OCI-M2 (cell line): ENCODE measurements around the gene ARHGAP4.
A peak's percentile ranks its signal among the peaks of the same experiment; 100 is the strongest.

Experiments used
- DNase-seq: peaks from one replicate; lab custom pipeline; 2025; ENCODE audit not compliant: unreplicated experiment; lab: John Stamatoyannopoulos, UW

Gene ARHGAP4

DNA sequence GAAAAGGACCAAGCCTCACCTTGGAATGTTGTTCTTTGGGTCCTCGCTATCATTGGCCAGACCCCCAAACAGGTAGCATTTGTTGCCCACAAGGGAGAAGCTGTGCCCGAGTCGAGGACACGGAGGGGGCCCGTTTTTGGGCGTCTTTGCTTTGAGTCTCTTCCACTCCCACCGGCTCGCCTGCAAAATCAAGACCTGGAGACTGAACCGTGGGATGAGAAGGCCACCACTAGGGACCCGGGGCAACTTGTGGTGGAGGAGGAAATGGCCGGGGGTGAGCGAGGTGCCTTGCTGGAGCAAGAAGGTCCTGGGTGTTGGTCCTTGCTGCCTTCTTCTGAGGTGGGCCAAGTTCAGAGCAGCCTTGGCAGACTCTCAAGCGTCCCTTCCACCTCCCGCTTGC lies 38.0 kb upstream of the ARHGAP4 start:
- no peak for DNase-seq

DNA sequence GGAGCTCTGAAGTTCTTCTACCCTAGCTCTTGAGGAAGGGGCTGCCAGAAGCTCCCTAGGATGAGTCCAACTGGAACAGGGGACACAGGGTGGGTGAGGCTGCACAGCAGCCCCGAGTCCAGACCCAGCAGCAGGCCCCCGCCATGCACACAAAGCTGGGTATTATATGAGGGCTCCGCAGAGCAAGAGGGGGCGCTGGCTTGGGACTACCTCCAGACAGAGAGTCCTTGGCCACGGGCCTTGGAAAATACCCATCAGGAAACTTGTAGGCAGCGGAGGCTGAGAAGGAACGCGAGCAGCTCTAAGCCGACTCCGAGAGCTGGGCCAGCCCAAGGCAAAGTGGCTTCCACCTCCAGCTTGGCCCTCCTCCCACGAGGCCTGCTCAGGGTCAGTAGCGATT lies 37.5 kb upstream of the ARHGAP4 start:
- DNase-seq = no peak

DNA sequence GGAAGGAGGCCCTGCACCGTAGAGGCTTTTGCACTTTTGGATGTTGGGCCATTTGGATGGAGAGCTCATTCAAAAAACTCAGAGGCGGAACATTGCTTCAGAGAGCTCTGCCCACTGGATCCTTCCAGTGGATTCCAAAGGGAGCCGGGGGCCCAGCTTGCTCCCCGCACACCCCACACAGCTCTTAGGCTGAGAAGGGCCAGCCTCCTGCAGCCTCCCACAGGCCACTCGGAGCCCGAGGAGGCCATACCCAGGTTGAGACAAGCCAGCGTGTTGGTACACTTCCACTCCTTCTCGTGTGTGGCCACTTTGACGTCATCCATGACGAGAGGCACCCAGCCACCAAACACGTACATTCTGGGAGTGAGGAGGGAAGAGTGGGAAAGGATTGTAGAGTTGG lies 35.2 kb upstream of the ARHGAP4 start:
- no peak for DNase-seq

DNA sequence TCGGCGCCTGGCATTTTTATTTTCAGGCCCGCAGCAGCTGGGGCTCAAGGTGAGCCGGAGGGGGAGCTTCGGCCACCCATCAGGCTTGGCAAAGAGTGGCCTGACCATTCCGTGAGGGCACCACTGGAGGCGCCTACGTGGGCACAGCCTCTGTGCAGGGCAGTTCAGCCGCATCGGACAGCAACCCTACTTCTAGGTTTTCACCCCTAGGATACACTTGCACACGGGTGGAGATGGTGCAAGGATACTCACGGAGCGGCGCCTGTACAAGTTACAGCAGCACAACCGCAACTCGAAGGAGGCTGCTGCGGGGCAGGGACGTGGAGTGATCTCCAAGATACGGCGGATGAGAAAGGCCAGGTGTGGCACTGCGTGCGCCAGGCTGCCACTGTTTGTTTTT lies 34.7 kb upstream of the ARHGAP4 start:
- no peak for DNase-seq

DNA sequence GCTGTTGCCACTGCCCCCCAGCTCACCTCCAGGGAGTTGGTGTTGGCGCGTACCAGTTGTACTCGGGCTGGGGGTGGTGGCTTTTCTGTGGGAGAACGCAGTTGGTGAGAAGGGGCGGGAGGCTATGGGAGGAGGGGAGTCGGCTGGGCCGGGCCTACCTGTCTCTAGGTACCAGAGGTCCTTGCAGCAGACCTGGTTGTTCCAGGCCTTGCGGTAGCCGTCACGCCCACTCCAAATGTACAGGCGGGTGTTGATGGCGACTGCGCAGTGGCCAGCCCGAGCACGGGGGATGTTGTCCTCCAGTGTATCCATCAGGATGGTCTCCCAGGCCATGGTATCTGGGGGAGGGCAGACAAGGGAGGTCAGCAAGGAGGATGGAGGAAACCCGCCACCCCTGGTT lies 34.0 kb upstream of the ARHGAP4 start:
- DNase-seq = no peak

DNA sequence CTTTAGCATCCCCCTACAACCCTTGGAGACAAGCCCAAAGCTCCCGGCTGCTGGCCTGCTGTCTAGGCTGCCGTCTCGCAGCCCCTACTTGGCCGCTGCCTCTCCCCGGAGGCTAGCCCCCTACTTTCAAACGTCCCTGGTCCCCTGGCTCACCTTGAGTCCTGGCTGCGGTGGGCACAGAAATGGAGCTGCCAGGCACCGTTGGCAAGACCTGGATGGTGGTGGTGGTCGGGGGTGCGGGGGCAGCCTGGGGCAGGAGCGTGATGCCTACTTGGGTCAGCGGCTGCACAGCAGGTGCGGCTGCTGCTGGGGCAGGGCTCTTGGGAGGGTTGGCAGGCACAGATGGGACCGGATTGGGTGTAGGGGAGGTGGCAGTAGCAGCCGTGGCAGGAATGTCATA lies 33.6 kb upstream of the ARHGAP4 start:
- DNase-seq = no peak

DNA sequence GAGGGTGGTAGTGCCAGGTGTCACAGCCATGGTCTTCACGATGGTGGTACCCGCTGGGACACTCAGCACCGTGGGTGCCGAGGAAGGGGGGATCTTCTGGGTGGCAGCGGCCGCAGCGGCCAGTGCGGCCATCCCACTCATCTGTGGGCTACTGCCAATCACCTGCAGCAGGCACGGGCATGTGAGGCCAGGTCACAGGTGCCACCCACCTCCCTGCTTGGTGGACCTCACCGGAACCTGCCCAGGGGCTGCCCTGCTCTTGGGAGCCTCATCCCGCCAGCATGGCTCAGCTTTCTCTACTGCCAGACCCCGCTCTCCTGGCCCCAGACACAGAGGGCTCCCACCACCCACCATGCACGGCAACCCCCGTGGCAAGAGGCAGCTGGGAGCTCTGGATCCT lies 32.5 kb upstream of the ARHGAP4 start:
- no peak for DNase-seq

DNA sequence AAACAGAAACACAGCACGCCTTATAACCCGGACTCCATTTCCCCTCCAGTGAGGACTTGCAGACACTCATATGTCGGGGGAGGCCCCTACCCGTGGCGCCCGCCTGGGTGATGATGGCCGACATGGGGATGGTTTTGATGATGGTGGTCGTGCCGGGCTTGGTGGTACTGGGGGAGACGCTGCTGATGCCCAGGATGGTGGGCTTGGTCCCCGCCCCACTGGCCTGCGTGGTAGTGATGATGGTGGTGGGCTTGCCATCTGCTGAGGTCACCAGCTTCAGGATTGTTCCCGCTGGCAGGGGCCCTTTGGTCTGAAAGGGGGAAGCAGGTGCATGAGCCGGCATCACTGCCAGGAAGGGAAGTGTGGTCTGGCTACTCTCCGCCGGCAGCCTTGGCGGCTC lies 31.2 kb upstream of the ARHGAP4 start:
- no peak for DNase-seq

DNA sequence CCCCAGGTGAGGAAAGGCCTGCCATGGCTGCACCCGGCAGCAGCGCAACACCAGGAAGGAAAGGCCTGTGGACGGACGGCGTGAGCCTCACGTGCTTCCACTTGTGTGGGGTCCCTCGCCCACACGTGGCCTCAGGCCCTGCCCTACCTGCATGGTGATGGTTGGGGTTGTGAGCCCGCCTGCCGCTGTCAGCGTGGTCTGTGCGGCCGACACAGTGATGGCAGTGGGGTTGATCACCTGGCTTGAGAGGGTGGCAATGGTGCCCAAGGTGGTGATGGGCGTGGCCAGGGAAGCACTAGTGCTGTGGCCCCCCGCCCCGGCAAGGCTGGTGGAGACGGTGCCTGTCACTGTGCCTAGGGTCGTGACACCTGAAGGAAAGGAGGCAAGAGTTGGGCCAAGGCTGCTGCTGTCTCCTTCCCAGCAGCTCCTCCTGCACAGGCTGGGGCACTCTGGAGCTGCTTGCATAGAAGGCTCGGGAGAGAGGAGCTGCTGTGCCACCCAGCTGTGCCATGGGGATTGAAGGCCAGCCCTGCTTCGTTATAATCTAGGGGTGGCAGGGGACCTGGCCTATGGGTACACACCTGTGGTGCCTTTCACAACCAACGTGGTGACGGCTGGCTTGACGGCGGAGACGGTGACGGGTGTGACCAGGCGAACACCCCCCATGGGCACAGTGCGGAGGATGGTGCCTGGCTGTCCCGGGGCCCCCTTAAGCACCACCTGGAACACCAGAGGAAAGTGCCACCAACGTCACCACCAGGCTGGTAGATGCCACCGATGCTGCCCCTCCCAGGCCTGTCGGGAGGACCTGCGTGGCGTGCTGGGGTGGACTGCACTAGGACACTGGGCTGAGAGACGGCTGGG lies 30.2 kb upstream of the ARHGAP4 start:
- DNase-seq = no peak

DNA sequence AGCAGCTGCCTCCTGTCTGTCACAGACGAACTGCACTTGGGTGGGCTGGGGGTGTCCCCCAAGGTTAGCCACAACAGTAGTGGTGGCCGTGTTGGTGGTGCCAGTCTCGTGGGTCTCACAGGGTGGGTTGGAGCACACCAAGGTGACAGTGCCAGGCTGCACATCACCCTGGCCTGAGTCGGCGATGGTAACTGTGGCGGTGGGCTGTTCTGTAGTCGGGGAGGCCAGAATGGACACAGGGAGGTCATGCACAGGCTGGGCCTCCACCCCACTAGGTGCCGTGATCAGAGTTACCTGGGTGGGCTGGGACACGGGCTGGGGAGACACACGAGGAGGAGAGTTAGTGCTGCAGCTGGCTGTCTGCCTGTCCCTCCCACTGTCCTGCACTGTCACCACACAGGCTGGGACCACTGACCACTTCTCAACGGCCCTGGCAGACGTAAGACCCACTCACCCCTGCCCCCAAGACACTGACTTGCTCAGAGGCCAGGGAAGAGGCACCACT lies 29.2 kb upstream of the ARHGAP4 start:
- no peak for DNase-seq

DNA sequence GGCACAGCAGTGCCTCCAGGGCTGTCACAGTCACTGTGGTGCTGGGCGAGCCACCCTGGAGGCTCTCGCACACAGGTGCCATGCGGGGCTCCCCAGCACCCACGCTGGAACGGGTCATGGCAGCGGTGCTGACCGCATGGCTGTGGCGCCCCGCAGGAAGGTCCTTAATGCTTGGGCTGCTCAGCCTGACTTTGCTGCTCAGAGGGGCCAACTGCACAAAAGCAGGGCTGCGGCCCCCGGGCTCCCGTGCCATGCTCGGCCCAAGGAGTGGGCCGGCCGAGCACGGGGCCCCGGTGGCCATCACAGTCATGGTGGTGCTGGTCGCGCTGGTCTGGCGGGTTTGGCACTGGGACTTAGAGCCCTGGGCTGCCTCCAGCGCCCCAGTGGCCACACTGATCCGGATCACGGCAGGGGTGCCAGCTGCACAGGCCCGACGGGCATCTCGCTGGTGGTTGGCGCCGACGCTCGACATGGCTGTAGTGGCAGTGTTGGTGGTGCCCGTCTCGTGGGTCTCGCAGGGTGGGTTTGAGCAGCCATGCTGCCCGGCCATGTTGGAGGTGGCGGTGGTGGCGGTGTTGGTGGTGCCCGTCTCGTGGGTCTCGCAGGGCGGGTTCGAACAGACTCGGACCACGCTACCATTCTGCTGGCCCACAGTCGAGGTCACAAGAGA lies 28.6 kb upstream of the ARHGAP4 start:
- no peak for DNase-seq

DNA sequence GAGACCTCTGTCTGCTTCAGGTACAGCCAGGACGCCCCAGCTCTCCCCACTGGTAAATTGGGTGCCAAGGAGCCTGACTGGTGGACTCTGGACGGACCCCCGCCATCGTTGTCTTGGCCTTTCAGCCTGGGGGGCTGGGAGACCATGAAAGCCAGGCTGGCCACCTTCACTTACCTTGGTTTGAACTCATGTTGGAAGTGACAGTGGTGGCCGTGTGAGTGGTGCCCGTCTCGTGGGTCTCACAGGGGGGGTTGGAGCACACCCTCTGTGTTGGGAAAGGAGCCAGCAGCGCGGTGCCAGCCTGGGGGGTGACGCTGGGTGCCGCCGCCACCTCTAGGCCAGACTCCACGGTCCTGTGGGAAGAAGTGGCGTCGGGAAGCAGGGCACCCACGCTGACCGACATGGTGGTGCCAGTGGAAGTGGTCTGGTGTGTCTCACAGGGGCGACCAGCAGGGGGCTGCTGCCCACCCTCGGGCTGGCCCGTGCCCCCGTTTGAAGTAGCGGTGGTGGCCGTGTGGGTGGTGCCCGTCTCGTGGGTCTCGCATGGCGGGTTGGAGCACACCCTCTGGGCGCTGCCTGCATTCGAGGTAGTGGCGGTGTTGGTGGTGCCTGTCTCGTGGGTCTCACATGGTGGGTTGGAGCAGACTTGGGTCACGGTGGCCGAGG lies 28.0 kb upstream of the ARHGAP4 start:
- no peak for DNase-seq

DNA sequence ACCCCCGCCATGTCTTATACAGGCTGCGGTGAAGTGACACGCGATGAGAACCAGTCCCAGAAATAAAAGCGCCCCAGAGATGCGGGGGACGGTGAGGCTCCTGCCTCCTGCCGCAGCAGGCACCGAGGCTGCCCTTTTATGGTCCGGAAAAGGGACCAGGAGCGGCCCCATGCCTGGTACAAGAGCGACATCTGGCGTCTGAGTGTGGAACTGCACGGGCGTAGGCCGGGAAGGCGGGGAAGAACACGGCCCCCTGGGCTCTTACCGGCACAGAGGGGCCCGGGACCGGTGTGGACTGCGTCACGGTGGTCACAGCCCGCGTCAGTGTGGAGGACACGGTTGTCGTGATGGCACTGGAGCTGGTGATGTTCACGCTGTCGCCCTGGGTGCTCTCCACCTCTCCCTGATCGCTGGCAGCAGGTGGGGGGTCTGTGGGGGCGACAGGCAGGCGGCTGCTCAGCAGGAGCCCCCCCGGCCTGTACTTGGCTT lies 27.3 kb upstream of the ARHGAP4 start:
- DNase-seq = no peak

DNA sequence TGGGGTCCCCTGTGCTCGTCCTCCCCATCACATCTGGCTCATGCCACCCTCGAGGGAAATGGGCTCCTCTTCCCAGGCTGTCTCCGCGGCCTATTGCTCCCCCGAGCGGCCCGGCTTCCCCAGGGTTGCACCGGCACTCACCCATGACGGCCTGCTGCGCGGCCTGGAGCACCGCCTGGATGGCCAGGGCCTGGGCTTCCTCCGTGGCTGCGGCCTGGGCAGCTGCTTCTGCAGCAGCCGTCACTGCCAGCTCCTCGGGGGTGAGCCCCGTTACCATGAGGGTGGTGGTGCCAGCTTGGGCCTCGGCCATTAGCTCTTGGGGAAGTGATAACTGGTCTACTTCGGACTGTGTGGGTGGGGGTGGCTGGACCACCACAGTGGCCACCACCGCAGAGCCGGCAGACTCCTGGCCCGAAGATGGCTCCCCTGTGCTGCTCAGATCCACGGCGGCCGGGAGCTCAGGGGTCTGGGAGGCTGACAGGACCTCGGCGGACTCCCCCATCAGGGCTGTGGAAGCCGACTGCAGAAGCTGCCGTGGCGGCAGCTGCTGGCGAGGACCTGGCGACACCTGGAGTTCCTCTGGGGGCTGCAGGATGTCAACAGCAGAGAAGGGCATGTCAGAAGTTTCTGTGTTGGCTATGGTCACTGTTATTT lies 26.4 kb upstream of the ARHGAP4 start:
- no peak for DNase-seq

DNA sequence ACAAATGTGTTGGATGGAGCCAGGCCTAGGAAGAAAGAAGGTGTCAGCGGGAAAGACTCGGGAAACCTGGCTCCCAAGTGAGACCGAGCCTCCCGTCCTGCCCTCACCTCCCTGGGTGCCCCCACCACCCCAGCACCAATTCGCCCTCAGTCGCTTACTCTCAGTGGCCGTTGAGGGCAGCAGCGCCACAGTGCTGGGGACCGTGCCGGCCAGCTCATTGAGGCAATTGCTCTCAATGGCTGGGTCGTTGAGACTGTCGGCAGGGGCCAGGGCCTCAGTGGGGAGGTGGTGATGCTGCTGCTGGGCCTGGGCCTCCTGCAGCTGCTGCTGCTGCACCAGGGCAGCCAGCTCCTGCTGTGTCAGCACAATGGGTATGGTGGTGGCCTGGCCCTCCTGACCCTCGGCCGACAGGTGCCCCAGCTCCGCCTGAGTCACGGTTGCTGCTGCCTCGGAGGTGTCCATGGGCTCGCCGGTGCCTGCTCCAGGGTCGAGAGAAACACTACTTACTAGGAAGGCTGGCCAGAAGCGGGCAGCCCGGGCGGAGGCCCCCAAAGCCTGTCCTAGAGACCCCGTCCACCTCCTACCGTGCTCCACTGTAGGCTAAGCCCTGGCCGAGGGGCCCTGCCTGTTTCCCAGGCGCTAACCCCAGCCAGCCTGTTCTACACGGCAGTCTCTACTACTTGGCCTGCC lies 25.8 kb upstream of the ARHGAP4 start:
- DNase-seq = no peak

DNA sequence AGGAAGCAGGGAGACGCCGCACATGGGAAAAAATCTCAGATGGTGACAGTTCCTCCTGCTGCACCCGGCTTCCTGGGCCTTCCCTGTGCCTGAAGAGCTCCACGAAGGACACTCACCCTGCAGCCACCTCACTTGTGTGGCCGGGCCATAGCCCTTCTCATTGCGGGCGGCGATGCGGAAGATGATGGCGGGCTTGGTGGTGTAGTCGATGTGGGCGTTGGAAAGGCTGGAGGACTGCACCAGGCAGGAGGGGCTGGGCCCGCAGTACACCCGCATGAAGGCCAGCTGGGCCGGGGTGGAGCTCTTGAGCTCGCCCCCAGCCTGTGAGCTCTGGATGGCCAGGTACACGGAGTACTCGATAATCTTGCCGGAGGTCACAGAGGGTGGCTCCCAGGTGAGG lies 24.1 kb upstream of the ARHGAP4 start:
- no peak for DNase-seq

DNA sequence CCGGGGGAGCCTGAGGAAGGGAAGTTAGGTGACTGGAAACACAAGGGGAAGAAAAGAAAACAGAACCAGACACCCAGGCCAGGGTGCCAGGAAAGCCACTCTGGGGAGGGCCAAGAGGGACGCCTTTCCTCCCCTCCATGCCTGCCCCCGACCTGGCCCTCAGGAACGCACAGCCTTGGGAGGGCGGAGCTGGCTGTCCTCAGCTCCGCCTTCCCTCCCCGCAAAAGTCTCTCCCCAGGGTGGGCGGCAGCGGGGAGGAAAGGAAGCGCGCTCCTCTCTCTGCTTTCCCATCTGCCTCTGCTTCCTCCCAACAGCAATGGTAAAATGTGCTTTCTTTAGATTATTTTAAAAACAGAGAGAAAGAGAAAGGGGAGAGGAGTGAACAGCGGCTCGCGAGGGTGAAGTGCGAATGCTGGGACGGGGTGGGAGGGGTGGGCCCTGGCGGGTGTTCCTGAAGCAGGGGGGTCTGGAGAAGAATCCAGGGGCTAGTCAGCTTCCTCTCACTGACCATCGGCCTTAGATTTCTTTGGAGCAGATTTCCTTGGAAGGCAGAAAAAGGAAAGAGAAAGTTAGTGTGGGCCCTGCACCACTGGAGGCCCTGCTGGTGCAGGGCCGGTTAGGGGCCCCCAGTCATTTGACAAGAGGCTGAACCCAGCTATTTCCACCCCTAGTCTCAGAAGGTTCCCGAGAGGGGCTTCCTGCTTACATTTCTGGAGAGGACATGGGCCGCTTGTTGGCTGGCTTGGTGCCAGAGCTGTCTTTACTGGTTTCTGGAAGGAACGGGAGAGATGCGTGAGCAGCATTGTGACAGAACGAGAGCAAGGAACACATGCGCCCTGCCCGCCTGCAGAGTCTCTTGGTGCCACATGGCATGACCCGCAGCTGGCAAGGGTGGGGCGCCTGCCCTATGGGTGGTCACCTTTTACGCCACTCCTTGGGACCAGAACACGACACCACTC lies 23.1 kb upstream of the ARHGAP4 start:
- DNase-seq = no peak

DNA sequence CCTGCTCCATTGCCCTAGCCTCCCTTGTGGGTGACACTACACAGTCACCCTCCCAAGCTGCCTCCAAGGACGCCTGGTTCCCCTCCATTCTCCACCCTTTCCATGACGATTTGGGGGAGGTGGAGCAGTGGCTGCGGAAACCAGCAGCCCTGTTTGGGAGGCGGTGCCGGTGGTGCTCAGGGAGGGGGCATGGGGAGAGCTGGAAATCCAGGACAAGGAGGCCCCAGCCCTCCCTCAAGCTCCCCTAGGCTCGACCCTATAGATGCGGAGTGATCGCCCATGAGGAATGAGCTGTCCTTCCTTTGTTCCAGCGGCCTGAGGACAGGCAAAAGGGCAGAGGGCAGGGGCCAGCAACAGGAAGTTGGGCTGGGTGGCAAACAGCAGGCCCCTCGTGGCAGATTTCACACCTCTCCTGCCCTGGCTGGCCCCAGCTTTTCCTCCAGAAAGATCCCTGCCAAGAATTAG lies 22.0 kb upstream of the ARHGAP4 start:
- no peak for DNase-seq

DNA sequence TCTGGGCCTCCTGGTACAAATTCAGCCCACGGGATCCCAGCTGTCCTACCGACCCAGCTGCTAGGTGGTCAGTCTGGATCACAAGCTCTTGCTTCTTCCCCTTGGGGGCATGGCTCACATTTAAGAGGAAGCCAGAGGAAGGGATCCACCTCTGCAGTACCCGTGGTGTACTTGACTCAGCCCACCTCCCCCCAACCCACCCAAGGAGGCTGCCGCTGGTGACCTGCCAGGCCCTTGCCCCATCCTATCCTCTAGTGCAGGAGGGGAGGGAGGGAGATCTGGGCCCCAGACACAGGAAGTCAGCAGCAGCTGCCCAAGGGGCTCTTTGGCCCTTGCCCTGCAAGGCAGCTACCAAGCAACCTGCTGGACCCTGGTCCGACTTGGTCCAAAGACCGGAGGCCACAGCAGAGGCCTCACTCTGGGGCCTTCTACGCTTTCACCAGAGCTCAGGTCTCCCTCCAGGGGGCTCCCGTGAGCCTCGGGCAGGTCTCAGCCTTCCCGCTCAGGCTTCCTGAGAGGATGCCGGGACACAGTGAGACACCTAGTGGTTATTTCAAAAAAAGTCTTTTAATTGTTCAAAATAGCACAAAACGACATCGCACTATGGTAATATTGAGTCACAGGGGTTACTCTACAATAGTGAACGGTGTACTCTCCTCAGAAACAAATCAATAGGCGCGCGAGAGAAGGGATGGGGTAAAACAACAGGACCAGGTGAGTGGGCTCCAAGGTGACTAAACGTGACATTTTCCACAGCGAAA lies 21.1 kb upstream of the ARHGAP4 start:
- peak; percentile 10 for DNase-seq
